Upper lobe of left lung (tissue), 6 donors: Measurements from ENCODE around the gene FMN2. TPM values are rescaled to one million over a fixed set of nuclear protein-coding genes. Genes with fewer than 3 reads are reported as not detected.

Experiments
- ATAC-seq, 2 donors: fragments of 200-7000 bp; cut with Tn5 transposase; one replicate each; pipeline ENCODE4 v1.9.1; 2022; ENCODE audit warnings: mild to moderate bottlenecking in 2 of 2, moderate library complexity in 2 of 2; ENCODE audit not compliant: low FRiP score in 2 of 2
- DNase-seq, 2 donors: peaks; one replicate each; pipeline ENCODE4 v3.0.0-alpha.2; 2019 to 2020
- H3K27ac ChIP-seq, 4 donors: fragments of 200-600 bp; sonication (generic); one replicate each; pipeline ENCODE4 v1.5.1; 2016 to 2019
- H3K27me3 ChIP-seq, 4 donors: fragments of 200-600 bp; sonication (generic); one replicate each; pipeline ENCODE4 v1.5.1; 2017 to 2019
- H3K36me3 ChIP-seq, 4 donors: fragments of 200-600 bp; sonication (generic); one replicate each; pipeline ENCODE4 v1.5.1; 2016 to 2019
- H3K4me1 ChIP-seq, 4 donors: fragments of 200-600 bp; sonication (generic); one replicate each; pipeline ENCODE4 v1.5.1; 2018 to 2019
- H3K4me3 ChIP-seq, 4 donors: fragments of 200-600 bp; sonication (generic); one replicate each; pipeline ENCODE4 v1.5.1; 2017 to 2019; ENCODE audit warnings: mild to moderate bottlenecking in 2 of 4, moderate library complexity in 1 of 4
- H3K9me3 ChIP-seq, 4 donors: fragments of 200-600 bp; sonication (generic); one replicate each; pipeline ENCODE4 v1.5.1; 2018 to 2019
- CTCF ChIP-seq, 6 experiments: fragments of 450-650 bp in 4 of 6; fragments of 200-600 bp in 2 of 6; sonication (generic) in 2 of 6; IDR thresholded peaks; one replicate each; pipeline ENCODE4 v1.5.1; 2016 to 2019; ENCODE audit warnings: antibody characterized with exemption in 6 of 6
- EP300 ChIP-seq, 4 donors: sonication (generic); formaldehyde crosslinking; IDR thresholded peaks; one replicate each; pipeline ENCODE4 v1.5.1; 2017; ENCODE audit warnings: antibody characterized with exemption in 4 of 4, control low read depth in 2 of 4
- POLR2A ChIP-seq, 4 donors: fragments of 450-650 bp; IDR thresholded peaks; one replicate each; pipeline ENCODE4 v1.5.1; 2016 to 2017; ENCODE audit warnings: antibody characterized with exemption in 4 of 4, mild to moderate bottlenecking in 2 of 4
- POLR2AphosphoS5 ChIP-seq, 2 donors: sonication (generic); formaldehyde crosslinking; IDR thresholded peaks; one replicate each; pipeline ENCODE4 v1.5.1; 2017; ENCODE audit warnings: antibody characterized with exemption in 2 of 2
- WGBS, 2 donors: methylation state at CpG; one replicate each; pipeline ENCODE4 v1.1.5; 2017 to 2018; 5-methylcytosine and 5-hydroxymethylcytosine counted together
- total RNA-seq, 6 donors: library from RNA; depleted of rRNA in 4 of 6; stranded (reverse); fragments of >200 nt in 4 of 6; gene quantifications; one replicate each; pipeline versions ENCODE4 v1.1.0 to v1.2.1, GENCODE V29; 2016 to 2021
- donor health status: DM: no; HTN: no; CAD: no; lungs with moderate emphysema.
- donor health status: DM: no; HTN: yes; CAD: no; lungs with severe emphysema.

FMN2 gene
- total RNA-seq, 6 donors from 2014 or later: 0.06 to 1.0 (median 0.54) TPM; not detected in 1

DNA sequence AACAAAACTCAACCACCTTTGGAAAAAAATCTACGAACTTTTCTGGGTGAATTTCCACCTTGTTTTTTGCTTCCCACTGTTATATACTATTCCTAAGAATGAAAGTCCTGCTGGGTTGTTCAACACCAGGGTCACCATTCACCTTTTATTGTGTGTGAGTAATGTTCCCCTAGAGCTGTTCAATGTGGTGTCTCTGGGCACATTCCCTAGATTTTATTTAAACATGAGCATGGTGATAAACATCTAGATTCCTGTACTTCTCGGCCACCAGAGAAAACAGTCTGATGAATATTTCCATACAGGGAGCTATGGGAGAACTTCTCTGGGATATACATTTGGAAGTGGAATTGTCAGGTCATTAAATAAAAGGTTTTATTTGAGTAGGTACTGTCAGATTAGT, 13.0 kb downstream of the FMN2 start:
- WGBS, 2 donors: 69 to 83% methylated on average over 2 of the region's 2 CpGs
- DNase-seq (no peak), ATAC-seq (no peak)
- Histone ChIP-seq H3K27ac (no peak overlapping the region), H3K4me3 (no peak overlapping the region), H3K27me3 (no peaks in the 10 kb centered on the region), H3K36me3 (no peaks in the 10 kb centered on the region), H3K9me3 (no peaks in the 10 kb centered on the region), H3K4me1 (no peaks in the 10 kb centered on the region)
- TF ChIP-seq POLR2AphosphoS5 (IDR thresholded peaks at IDR 0.05) (no peak), CTCF (IDR thresholded peaks at IDR 0.05) (no peak), EP300 (IDR thresholded peaks at IDR 0.05) (no peak), POLR2A (IDR thresholded peaks at IDR 0.05) (no peak)

GRCh38 chr1:240107058-240107684, 15.5 kb downstream of the FMN2 start:
- DNase-seq (no peak), ATAC-seq (no peak)
- Histone ChIP-seq H3K4me3 (no peak overlapping the region), H3K27me3 (no peaks in the 10 kb centered on the region), H3K27ac (no peak overlapping the region), H3K9me3 (no peaks in the 10 kb centered on the region), H3K4me1 (no peaks in the 10 kb centered on the region), H3K36me3 (no peaks in the 10 kb centered on the region)
- TF ChIP-seq EP300 (IDR thresholded peaks at IDR 0.05) (no peak), POLR2A (IDR thresholded peaks at IDR 0.05) (no peak), POLR2AphosphoS5 (IDR thresholded peaks at IDR 0.05) (no peak), CTCF (IDR thresholded peaks at IDR 0.05) (no peak)
- 65 to 67% methylated on average over 3 of the region's 3 CpGs for WGBS, 2 donors

GRCh38 chr1:240109130-240109529, 17.4 kb downstream of the FMN2 start:
- Histone ChIP-seq H3K27me3 (no peaks in the 10 kb centered on the region), H3K36me3 (no peaks in the 10 kb centered on the region), H3K4me3 (no peak overlapping the region), H3K9me3 (no peaks in the 10 kb centered on the region), H3K27ac (no peak overlapping the region), H3K4me1 (no peaks in the 10 kb centered on the region)
- ATAC-seq (no peak), DNase-seq (no peak)
- WGBS, 2 donors: 83 to 86% methylated on average over 2 of the region's 2 CpGs
- TF ChIP-seq POLR2AphosphoS5 (IDR thresholded peaks at IDR 0.05): no peak

DNA sequence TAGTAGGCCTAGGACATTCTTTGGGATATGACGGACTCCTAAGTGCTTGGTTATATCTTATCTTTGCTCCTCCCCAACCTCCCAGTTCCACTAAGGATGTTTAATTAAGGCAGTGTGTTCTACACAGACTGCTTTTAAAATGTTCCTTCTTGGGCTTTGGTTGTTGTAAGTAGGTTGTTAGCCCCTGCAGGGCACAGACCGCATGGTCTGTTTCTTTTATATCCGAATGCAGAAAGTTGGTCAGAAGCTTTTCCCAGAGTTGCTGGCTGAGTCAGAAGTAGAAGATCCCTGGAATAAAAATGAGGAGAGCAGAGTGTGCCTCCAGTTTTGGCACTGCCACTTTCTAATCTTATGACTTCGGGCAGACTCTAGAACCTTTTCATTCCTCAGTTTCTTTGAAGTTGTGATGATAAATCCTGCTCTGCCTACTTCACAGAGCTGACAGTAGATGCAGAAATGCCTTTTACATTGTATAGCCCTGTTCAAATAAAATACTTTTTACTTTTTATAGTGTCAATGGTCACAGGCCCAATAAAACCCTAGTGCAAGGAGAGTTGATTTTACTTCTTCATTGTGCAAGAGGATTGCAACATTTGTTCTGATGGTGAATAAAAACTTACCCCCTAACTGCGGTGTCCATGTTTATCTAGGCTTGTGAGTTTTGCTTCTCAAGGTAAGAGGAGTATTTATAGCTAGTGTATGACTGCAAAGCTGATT, 18.4 kb downstream of the FMN2 start:
- ATAC-seq: no peak

DNA sequence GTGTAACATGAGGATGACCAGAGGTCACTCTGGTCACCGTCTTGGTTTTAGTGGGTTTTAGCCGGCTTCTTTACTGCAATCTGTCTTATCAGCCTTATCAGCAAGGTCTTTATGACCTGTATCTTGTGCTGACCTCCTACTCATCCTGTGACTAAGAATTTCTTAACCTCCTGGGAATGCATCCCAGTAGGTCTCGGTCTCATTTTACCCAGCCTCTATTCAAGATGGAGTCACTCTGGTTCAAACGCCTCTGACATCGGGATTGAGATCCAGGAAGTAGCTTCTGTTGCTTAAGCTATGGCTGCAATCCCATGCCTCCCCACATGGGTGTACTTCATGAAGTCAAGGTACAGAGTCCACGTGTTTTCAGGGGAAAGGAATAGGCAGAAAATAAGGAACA, 19.9 kb downstream of the FMN2 start:
- Histone ChIP-seq H3K27ac (no peak overlapping the region), H3K4me1 (no peaks in the 10 kb centered on the region), H3K9me3 (no peaks in the 10 kb centered on the region), H3K27me3 (no peaks in the 10 kb centered on the region), H3K4me3 (no peak overlapping the region), H3K36me3 (no peaks in the 10 kb centered on the region)
- DNase-seq (no peak), ATAC-seq (no peak)
- TF ChIP-seq EP300 (IDR thresholded peaks at IDR 0.05) (no peak), POLR2AphosphoS5 (IDR thresholded peaks at IDR 0.05) (no peak), POLR2A (IDR thresholded peaks at IDR 0.05) (no peak), CTCF (IDR thresholded peaks at IDR 0.05) (no peak)
- WGBS, 2 donors: 78 to 83% methylated on average over 6 of the region's 6 CpGs

More for the DNA sequence above, 18.4 kb downstream of the FMN2 start:
- Histone ChIP-seq H3K4me3 (no peak overlapping the region), H3K27ac (no peak overlapping the region), H3K9me3 (no peaks in the 10 kb centered on the region), H3K4me1 (no peaks in the 10 kb centered on the region), H3K27me3 (no peaks in the 10 kb centered on the region), H3K36me3 (no peaks in the 10 kb centered on the region)
- TF ChIP-seq POLR2A (IDR thresholded peaks at IDR 0.05): no peak
- TF ChIP-seq CTCF (IDR thresholded peaks at IDR 0.05): no peak
- 73 to 84% methylated on average over 5 of the region's 5 CpGs for WGBS, 2 donors
- DNase-seq: no peak
